ENCODE measurements around the gene WIZ.
"Not testable (repeated sequence)": the region's sequence is repeated elsewhere in the genome, so short reads cannot be mapped to it uniquely, and the experiment has no call there.

Gene WIZ

GRCh38 chr19:15400521-15401396 is 49.0 kb downstream of the WIZ start:
- no peak for DNase-seq

- no peak for DNase-seq
These were observed 50.1 kb downstream of the WIZ start for GRCh38 chr19:15399635-15400034.

- DNase-seq, result no peak
These were observed 50.6 kb downstream of the WIZ start for GRCh38 chr19:15399234-15399515.

GRCh38 chr19:15398501-15399233 is 51.1 kb downstream of the WIZ start:
- no peak for DNase-seq

GRCh38 chr19:15397782-15398181 is 52.0 kb downstream of the WIZ start:
- DNase-seq, result no peak

- no peak for DNase-seq
These were observed 52.5 kb downstream of the WIZ start for GRCh38 chr19:15397236-15397635.

- DNase-seq, result no peak
These were observed 53.3 kb downstream of the WIZ start for GRCh38 chr19:15396436-15396835.

- DNase-seq, result not testable (repeated sequence)
These were observed 54.5 kb downstream of the WIZ start for GRCh38 chr19:15395251-15395650.

GRCh38 chr19:15394426-15394825 is 55.3 kb downstream of the WIZ start:
- DNase-seq, result no peak

GRCh38 chr19:15393963-15394362 is 55.8 kb downstream of the WIZ start:
- DNase-seq, result no peak

- no peak for DNase-seq
These were observed 58.9 kb downstream of the WIZ start for GRCh38 chr19:15390814-15391213.

GRCh38 chr19:15381864-15382263 is 67.9 kb downstream of the WIZ start:
- DNase-seq, result no peak

GRCh38 chr19:15381429-15381828 is 68.3 kb downstream of the WIZ start:
- DNase-seq, result no peak

GRCh38 chr19:15379999-15380647 is 69.6 kb downstream of the WIZ start:
- no peak for DNase-seq

GRCh38 chr19:15379083-15379998 is 70.4 kb downstream of the WIZ start, which contains the start of gene AKAP8:
Gene AKAP8, minus strand, starts transcription at chr19:15379787. Its CDS starts 56 bp downstream, at chr19:15379731.
- DNase-seq, result peak; percentile 99

- DNase-seq, result peak; percentile 36
These were observed 71.1 kb downstream of the WIZ start for GRCh38 chr19:15378534-15379082.

- no peak for DNase-seq
These were observed 74.8 kb downstream of the WIZ start for GRCh38 chr19:15374796-15375440.

GRCh38 chr19:15374105-15374651 is 75.6 kb downstream of the WIZ start:
- DNase-seq, result no peak

- DNase-seq, result no peak
These were observed 76.1 kb downstream of the WIZ start for GRCh38 chr19:15373644-15374043.

GRCh38 chr19:15372891-15373301 is 76.9 kb downstream of the WIZ start:
- no peak for DNase-seq

GRCh38 chr19:15372470-15372869 is 77.3 kb downstream of the WIZ start:
- DNase-seq, result no peak
